Subcutaneous abdominal adipose tissue (tissue), 5 donors: ENCODE data around the gene CCDC196.

ENCODE experiments used
- H3K27ac ChIP-seq: one replicate; pipeline ENCODE4 v1.7.0; 2013; ENCODE audit warnings: low read depth, mild to moderate bottlenecking, inconsistent platforms, low read length, moderate library complexity
- H3K27me3 ChIP-seq, 5 donors: one replicate each; pipeline ENCODE4 v1.7.0; 2013; ENCODE audit warnings: low read length in 5 of 5, inconsistent platforms in 1 of 5; ENCODE audit not compliant: control insufficient read depth in 5 of 5, insufficient read depth in 4 of 5
- H3K36me3 ChIP-seq, 5 donors: one replicate each; pipeline ENCODE4 v1.7.0; 2013; ENCODE audit warnings: low read length in 5 of 5; ENCODE audit not compliant: control insufficient read depth in 5 of 5, insufficient read depth in 5 of 5
- H3K4me1 ChIP-seq, 5 donors: one replicate each; pipeline ENCODE4 v1.7.0; 2013; ENCODE audit warnings: low read length in 5 of 5, mild to moderate bottlenecking in 3 of 5, moderate library complexity in 1 of 5; ENCODE audit not compliant: control insufficient read depth in 5 of 5, insufficient read depth in 5 of 5
- H3K4me3 ChIP-seq, 5 donors: one replicate each; pipeline ENCODE4 v1.7.0; 2013; ENCODE audit warnings: low read length in 5 of 5, low read depth in 1 of 5
- H3K9ac ChIP-seq, 5 donors: one replicate each; pipeline ENCODE4 v1.7.0; 2013; ENCODE audit warnings: low read length in 5 of 5, mild to moderate bottlenecking in 4 of 5, moderate library complexity in 3 of 5
- H3K9me3 ChIP-seq, 5 donors: one replicate each; pipeline ENCODE4 v1.7.0; 2013; ENCODE audit warnings: low read length in 5 of 5; ENCODE audit not compliant: control insufficient read depth in 5 of 5
- donor health status: healthy.
- donor health status: healthy.
- donor health status: healthy.
- donor health status: healthy.
- donor health status: healthy.

Gene CCDC196

GRCh38 chr14:66485910-66486421 lies at the start of gene CCDC196:
Gene CCDC196, plus strand, starts transcription at chr14:66486371. Its CDS starts 132 bp downstream, at chr14:66486503.
- H3K36me3 ChIP-seq = no peaks in the 10 kb centered on the region
- no peaks in the 10 kb centered on the region for H3K9me3 ChIP-seq
- H3K27ac ChIP-seq = no peak within 1 kb of the TSS
- no peak within 1 kb of the TSS for H3K9ac ChIP-seq
- no peak within 1 kb of the TSS for H3K4me3 ChIP-seq
- H3K4me1 ChIP-seq = peaks cover 0 to 27% (median 11%) of the 10 kb centered on the region in 5 donors
- no peaks in the 10 kb centered on the region for H3K27me3 ChIP-seq

GRCh38 chr14:66440801-66441200 lies 45.4 kb upstream of the CCDC196 start:
- Histone ChIP-seq H3K4me1 (peaks cover 3 to 26% (median 16%) of the 10 kb centered on the region in 5 donors), H3K27ac (no peak overlapping the region), H3K4me3 (no peak overlapping the region), H3K9me3 (peaks cover 0 to 19% (median 13%) of the 10 kb centered on the region in 5 donors), H3K9ac (no peak overlapping the region), H3K27me3 (no peaks in the 10 kb centered on the region), H3K36me3 (no peaks in the 10 kb centered on the region)

GRCh38 chr14:66442953-66443571 lies 43.1 kb upstream of the CCDC196 start:
- no peaks in the 10 kb centered on the region for H3K36me3 ChIP-seq
- H3K4me3 ChIP-seq = no peak overlapping the region
- no peak overlapping the region for H3K9ac ChIP-seq
- no peaks in the 10 kb centered on the region for H3K27me3 ChIP-seq
- no peak overlapping the region for H3K27ac ChIP-seq
- peaks cover 0 to 10% (median 9%) of the 10 kb centered on the region in 5 donors for H3K9me3 ChIP-seq
- H3K4me1 ChIP-seq = peaks cover 3 to 26% (median 16%) of the 10 kb centered on the region in 5 donors

- Histone ChIP-seq H3K4me3 (no peak overlapping the region), H3K4me1 (peaks cover 3 to 26% (median 16%) of the 10 kb centered on the region in 5 donors), H3K36me3 (no peaks in the 10 kb centered on the region), H3K9me3 (peaks cover 0 to 10% (median 8%) of the 10 kb centered on the region in 5 donors), H3K9ac (no peak overlapping the region), H3K27me3 (no peaks in the 10 kb centered on the region), H3K27ac (no peak overlapping the region)
These were observed 42.4 kb upstream of the CCDC196 start for GRCh38 chr14:66443785-66444184.

GRCh38 chr14:66444271-66444927 lies 41.8 kb upstream of the CCDC196 start:
- Histone ChIP-seq H3K4me3 (no peak overlapping the region), H3K9ac (no peak overlapping the region), H3K4me1 (peaks cover 3 to 26% (median 16%) of the 10 kb centered on the region in 5 donors), H3K27me3 (no peaks in the 10 kb centered on the region), H3K9me3 (peaks cover 0 to 6% (median 4%) of the 10 kb centered on the region in 5 donors), H3K36me3 (no peaks in the 10 kb centered on the region), H3K27ac (no peak overlapping the region)

- H3K4me1 ChIP-seq = peaks cover 3 to 26% (median 16%) of the 10 kb centered on the region in 5 donors
- no peak overlapping the region for H3K27ac ChIP-seq
- no peak overlapping the region for H3K9ac ChIP-seq
- no peaks in the 10 kb centered on the region for H3K36me3 ChIP-seq
- no peaks in the 10 kb centered on the region for H3K9me3 ChIP-seq
- H3K4me3 ChIP-seq = no peak overlapping the region
- no peaks in the 10 kb centered on the region for H3K27me3 ChIP-seq
These were observed 40.2 kb upstream of the CCDC196 start for GRCh38 chr14:66445936-66446335.

- Histone ChIP-seq H3K9me3 (peaks cover 0 to 4% (median 0%) of the 10 kb centered on the region in 5 donors), H3K9ac (no peak overlapping the region)
These were observed 32.7 kb upstream of the CCDC196 start for GRCh38 chr14:66453469-66453868.

GRCh38 chr14:66459603-66460002 lies 26.6 kb upstream of the CCDC196 start:
- H3K9me3 ChIP-seq = peaks cover 0 to 4% (median 0%) of the 10 kb centered on the region in 5 donors
- no peaks in the 10 kb centered on the region for H3K27me3 ChIP-seq
- no peak overlapping the region for H3K4me3 ChIP-seq
- no peaks in the 10 kb centered on the region for H3K36me3 ChIP-seq
- no peaks in the 10 kb centered on the region for H3K4me1 ChIP-seq
- H3K27ac ChIP-seq = no peak overlapping the region
- H3K9ac ChIP-seq = no peak overlapping the region

More at GRCh38 chr14:66453469-66453868, 32.7 kb upstream of the CCDC196 start:
- no peaks in the 10 kb centered on the region for H3K27me3 ChIP-seq
- no peaks in the 10 kb centered on the region for H3K4me1 ChIP-seq
- no peak overlapping the region for H3K4me3 ChIP-seq
- H3K36me3 ChIP-seq = peaks cover 0 to 3% (median 0%) of the 10 kb centered on the region in 5 donors
- no peak overlapping the region for H3K27ac ChIP-seq

- Histone ChIP-seq H3K4me1 (no peaks in the 10 kb centered on the region), H3K9me3 (peaks cover 0 to 3% (median 0%) of the 10 kb centered on the region in 5 donors), H3K27me3 (no peaks in the 10 kb centered on the region)
These were observed 21.9 kb upstream of the CCDC196 start for GRCh38 chr14:66464261-66464660.

GRCh38 chr14:66468778-66469367 lies 17.3 kb upstream of the CCDC196 start:
- Histone ChIP-seq H3K27me3 (no peaks in the 10 kb centered on the region), H3K4me1 (peaks cover 0 to 11% (median 0%) of the 10 kb centered on the region in 5 donors), H3K9me3 (peaks cover 0 to 6% (median 0%) of the 10 kb centered on the region in 5 donors), H3K27ac (no peak overlapping the region), H3K36me3 (no peaks in the 10 kb centered on the region), H3K4me3 (no peak overlapping the region), H3K9ac (no peak overlapping the region)

More at GRCh38 chr14:66464261-66464660, 21.9 kb upstream of the CCDC196 start:
- Histone ChIP-seq H3K27ac (no peak overlapping the region), H3K9ac (no peak overlapping the region), H3K36me3 (no peaks in the 10 kb centered on the region), H3K4me3 (no peak overlapping the region)
